ENCODE measurements around the gene MTERF4.

Gene MTERF4, protein sequence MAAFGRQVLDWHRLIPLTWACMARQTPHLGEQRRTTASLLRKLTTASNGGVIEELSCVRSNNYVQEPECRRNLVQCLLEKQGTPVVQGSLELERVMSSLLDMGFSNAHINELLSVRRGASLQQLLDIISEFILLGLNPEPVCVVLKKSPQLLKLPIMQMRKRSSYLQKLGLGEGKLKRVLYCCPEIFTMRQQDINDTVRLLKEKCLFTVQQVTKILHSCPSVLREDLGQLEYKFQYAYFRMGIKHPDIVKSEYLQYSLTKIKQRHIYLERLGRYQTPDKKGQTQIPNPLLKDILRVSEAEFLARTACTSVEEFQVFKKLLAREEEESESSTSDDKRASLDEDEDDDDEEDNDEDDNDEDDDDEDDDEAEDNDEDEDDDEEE

DNA sequence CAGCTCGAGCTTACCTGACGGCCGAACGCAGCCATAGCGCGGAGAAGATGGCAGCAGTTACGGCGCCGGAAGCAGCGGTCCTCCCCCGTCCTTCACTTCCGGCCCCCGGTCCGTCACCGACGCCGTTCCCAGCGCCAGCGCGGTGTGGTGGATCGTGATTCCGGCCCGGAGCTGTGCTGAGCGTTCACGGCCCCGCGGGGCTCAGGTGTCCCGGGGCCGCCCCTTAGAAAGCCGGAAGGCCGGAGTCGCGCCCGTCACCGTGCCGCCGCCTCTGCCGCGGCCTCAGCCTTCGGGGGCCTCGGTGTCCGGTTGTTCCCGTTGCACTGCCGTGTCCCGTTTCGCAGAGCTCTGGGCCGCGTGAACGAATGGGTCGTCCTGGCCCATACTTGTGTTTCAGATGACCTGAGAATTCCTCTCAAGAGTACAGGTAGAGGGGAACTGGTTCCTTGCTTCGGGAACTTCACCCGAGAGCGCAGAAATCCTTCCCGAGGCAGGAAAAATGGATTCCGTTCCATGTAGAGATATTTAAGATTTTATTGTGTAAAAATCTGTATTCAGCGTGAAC lies at the start of gene MTERF4:
TSS of gene MTERF4 (minus strand) at position 49 of the 565 bp plus-strand sequence. CDS start at position 35, 14 bp downstream.
- DNase-seq, result peak; percentile 93

DNA sequence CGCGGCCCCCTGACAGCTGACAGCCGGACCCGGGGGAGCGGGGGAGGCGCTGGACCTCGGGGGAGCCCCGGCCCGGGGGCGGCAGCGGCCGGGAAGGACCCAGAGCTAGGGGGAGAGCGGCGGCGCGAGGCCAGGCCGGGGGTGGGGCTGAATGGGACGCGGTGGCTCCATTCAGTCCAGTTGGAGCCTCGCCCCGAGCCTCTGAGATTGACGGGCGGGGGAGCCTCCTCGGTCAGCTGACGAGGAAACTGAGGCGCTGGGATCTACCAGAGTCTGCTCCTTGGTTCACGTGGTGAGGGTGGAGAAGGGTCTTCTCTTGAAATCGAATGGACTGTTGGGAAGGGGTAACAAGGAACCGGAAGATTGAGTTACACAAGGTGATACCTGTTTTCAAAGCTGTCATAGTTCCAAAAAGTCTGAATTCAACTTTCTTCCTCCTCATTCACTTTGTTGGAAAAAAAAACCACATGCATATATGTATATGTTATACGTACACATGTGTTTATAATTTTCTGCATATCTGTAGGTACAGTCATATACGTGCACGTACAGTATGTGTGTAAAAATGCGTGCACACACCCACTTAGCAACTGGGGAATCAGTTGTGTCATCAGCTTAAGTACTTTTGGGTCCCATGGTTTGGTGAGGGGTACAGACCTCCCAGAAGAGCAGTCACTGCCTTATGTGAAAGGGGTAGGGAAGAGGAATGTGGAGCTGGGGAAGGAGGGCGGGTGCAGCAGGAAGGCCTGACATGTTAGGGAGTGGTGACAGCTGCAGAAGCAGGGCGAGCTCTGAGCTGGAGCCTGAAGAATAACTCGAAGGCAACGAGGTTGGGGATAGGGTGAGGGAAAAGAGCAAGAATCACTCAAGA lies 48.8 kb upstream of the MTERF4 start:
- DNase-seq, result peak; percentile 28

DNA sequence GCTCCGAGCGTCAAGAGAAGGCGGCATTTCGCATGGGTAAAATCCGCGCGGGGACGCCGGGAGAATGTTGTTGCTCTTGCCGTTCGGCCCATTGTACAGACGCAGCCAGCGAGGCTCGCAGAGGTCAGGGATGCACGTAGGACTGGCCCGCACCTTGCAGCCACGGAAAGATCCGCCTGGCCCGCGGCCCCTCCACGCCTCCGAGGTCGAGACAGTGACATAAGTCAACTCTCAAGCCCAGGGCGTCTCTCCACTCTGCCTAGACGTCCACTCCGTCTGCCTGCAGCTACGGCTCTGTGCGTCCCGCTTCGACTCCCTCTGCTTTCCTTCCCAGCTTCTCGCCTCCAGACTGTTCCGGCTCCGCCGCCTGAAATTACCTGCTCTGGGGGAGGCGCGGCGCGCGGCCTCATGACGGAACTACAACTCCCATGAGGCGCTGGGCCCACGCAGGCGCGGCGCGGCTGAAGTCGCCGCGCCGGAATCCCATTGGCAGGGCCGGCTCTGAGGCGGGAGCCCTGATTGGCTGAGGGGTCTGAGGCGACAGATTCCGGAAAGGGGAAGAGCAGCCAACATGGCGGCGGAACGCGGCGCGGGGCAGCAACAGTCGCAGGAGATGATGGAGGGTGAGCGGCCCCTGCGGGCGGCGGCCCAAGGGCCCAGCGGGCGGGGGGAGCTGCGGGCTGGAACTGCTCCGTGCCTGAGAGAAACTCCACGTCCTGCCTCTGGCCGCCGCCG lies 48.0 kb upstream of the MTERF4 start, which contains the start of gene PPP1R7:
TSS of gene PPP1R7 (plus strand) at position 543 of the 735 bp plus-strand sequence. CDS start at position 572, 29 bp downstream.
- DNase-seq, result peak; percentile 97

DNA sequence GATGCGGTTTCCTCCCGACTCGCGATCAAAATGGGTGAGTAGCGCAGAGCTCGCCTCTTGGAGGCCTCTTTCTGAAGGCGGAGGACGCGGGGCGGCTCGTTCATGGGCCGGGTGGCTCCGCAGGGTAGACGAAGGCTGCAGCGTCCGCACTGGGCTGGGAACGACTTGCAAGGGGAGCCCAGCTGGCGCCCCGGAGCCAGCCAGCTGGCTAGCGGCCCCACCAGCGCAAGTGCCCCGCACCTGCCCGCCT lies 47.5 kb upstream of the MTERF4 start:
- no peak for DNase-seq

DNA sequence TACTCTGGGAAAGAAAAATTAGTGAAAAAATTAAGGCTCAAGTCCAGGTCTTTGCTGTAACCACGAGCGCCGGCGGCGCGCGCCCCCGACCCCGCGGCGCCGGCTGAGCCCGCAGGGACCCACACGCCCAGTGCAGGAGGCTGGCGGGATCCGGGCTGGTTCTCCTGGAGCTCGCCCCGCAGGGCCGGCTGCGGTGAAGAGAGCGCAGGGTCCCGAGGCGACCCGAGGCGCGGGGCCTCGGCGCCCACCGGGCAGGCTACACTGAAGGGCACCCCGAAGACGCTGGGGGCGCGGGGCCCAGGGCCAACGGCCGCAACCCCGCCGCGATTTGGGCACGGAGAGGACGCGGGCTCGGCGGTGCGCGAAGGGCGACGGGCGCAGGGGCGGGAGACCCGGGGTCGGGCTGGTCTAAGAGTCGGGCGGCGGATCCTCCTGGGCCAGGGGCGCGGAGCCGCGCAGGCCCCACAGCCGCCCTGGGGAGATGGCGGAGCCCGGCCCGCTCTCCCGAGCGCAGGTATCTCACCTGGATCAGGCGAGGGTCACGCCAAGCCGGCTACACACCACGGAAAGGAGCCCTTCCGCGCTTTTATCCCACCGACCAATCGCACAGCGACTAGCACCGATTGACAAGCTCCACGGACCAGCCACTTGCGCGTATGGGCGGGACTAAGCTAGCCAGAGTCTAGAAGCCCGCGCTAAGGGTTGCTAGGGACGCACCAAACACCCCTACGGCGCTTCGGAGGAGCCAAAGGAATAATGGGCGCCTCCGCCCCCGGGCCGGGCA lies 47.0 kb upstream of the MTERF4 start, which contains the start of gene PASK:
TSS of gene PASK (minus strand) at position 582 of the 784 bp plus-strand sequence. CDS start 6,440 bp downstream, outside the sequence.
- peak; percentile 99 for DNase-seq

DNA sequence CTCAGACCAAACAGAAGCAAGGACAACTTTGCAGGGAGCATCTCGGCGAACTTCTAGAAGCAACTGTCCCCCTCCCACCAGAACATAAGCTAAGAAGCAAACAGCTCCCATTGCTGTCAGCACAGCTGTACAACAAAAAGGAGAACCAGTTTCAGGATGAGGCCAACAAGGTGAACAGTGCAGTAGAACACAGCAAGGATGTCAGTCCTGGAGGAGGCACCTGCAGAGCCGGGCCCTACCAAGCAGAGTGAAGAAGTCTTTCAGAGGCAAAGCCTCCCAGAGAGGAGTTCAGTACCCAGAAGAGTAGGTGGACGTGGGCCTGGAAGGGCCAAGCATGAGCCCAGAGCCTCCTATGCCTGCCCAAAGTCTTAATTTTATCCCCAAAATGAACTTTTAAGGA lies 46.2 kb upstream of the MTERF4 start:
- peak; percentile 8 for DNase-seq

DNA sequence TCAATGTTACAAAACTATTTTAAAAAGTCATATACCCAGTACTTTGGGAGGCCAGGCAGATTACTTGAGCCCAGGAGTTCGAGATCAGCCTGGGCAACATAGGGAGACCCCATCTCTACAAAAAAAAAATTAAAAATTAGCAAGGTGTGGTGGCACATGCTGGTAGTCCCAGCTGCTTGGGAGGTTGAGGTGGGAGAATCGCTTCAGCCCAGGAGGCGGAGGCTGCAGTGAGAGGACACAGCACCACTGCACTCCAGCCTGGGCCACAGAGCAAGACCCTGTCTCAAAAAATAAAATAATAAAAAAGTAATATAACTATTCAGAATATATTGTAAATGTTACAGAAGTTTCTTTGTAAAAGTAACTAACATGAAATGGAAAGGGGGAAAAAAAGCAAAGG lies 45.2 kb upstream of the MTERF4 start:
- no peak for DNase-seq

DNA sequence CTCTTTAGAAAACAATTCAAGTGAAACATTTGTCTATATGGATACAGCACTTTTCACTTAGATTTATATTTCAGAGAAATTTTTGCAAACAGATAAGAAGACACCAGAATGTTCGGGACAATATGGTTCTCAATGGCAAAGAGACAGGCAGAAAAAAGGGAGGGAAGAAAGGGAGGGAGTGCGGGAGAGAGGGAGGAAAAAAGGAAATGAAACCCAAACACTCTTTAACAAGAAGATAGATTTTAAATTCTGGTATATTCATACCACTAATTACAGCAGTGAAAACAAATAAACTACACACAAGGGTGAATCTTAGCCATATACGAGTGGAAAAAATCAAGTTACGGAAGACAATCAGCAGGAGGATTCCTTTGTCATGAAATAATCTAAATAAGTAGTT lies 44.2 kb upstream of the MTERF4 start:
- no peak for DNase-seq

DNA sequence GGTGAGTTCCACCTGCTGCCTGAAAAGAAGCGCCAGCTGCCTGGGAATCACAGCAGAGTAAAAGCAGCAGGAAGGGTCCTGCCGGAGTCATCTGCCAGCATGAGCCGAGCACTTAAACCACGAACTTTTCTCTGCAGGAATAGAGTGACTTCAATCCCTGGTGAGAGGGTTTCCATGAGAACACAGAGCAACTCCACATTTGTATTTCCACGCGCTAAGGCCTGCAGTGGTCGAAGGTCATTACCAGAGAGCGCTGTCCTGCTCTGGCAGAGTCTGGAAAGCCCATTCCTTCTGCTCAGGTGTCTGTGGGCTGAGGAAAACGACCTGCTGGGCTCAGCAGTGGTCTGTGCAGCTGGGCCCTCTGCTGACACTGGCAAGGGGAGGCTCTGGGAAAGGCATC lies 40.5 kb upstream of the MTERF4 start:
- DNase-seq, result no peak

DNA sequence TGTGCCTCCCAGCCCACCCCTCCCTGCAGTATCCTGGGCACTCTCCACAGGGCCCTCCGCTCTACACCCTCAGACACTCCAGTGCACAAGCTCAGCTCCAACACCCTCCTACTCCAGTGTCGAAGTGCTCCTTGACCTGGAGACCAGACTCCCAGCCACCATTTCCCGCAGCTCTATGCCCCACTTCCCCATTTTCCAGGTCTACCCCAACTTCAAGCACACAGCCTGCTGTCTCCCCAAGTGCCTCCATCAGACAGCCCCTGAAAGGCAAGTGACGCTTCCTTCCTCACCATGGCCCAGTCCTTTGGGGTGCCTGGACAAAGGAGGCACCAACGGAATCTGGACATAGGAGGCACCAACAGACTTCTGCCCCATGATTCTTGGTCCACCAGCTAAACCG lies 40.0 kb upstream of the MTERF4 start:
- no peak for DNase-seq

DNA sequence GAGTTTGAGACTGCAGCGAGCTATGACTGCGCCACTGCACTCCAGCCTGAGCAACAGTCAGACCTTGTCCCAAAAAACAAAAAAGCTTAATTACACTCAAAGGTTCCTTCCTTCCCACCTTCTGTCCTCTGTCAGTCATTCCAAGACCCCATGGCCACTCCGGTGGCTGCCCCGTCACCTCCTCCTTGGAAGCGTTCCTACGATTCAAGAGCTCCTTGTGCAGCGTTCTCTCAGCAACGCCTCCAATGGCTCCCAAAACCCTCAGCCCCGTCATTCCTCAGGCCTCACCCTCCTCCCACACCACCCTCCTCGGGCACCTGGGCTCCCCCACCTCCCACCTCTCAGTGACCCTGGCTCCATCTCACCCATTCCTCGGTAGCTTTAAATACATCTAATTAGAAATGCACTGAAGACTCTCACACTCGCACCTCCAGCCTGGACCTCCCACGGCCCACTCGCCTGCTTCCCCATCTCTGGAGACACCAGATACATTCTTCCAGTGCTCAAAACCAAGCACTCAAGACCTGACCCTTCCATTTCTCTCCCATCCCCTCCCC lies 39.2 kb upstream of the MTERF4 start:
- no peak for DNase-seq

DNA sequence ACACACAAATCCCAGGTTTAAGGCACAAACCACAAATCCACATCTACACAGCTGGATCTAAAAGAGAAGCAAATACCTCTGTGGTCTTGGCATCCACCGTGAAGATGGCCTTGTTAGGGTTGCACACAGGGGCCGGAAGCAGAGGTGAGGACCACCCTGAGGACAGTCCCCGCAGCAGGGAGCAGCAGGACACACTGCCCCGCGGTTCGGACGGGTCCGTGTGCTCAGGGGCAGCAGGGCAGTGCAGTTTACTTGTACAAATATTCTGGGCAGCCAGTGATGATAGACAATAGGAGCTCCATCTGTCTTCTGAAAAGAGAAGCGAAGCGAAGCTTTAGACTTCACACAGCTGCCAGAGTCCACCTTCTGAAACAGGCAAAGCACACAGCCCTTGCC lies 38.4 kb upstream of the MTERF4 start:
- DNase-seq, result no peak

DNA sequence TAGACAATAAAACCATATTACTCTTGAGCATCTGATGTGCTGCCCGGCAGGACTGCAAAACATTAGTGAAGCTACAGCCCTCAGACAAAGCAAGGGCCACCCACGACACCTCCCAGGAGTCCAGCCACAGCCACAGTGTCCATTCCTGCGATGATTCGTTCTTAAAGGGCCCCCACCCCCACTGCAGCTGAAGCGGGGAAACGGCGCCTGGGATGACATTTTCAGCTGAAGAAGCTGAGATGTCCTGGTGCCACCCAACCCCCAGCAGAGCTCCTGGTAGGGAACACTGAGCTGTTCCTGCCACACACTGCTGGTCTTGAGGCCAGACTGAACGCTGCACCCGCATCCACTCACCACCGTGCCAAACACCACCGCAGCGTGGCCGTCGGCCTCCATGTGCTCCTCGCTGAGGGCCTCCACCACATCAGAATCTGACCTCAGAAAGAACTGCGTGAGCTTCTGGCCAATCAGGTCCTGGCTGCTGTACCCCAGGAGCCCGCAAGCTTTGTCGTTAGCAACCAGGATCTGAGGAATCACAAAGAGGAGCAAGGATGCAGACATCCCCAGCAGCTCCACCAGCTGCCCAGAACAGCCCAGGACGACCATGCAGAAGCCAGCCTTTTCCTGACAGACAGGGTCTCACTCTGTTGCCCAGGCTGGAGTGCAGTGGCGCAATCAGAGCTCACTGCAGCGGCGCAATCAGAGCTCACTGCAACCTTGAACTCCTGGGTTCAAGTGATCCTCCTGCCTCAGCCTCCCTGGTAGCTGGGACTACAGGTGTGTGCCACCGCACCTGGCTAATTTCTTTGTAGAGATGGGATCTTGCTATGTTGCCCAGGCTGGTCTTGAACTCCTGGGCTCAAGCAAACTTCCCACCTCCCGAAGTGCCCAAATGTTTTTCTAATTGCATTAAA lies 37.7 kb upstream of the MTERF4 start:
- DNase-seq, result no peak

DNA sequence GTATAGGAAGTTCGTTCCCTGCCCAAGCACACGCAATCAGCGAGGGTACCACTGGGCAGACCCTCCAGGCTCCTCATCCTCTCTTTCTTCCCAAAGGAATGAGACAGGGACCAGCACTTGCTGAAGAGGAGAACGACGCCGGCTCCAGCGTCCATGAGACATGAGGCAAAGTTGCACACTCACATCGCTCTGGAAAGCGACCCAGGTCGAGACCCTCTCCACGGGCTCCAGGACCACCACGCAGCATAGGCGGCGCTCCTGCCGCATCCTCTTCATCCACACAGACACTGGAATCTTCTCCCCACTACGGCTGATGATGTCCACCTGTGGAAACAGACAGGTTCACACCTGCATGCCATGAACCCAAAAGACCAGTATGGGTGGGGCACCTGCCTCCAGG lies 36.4 kb upstream of the MTERF4 start:
- DNase-seq, result no peak

DNA sequence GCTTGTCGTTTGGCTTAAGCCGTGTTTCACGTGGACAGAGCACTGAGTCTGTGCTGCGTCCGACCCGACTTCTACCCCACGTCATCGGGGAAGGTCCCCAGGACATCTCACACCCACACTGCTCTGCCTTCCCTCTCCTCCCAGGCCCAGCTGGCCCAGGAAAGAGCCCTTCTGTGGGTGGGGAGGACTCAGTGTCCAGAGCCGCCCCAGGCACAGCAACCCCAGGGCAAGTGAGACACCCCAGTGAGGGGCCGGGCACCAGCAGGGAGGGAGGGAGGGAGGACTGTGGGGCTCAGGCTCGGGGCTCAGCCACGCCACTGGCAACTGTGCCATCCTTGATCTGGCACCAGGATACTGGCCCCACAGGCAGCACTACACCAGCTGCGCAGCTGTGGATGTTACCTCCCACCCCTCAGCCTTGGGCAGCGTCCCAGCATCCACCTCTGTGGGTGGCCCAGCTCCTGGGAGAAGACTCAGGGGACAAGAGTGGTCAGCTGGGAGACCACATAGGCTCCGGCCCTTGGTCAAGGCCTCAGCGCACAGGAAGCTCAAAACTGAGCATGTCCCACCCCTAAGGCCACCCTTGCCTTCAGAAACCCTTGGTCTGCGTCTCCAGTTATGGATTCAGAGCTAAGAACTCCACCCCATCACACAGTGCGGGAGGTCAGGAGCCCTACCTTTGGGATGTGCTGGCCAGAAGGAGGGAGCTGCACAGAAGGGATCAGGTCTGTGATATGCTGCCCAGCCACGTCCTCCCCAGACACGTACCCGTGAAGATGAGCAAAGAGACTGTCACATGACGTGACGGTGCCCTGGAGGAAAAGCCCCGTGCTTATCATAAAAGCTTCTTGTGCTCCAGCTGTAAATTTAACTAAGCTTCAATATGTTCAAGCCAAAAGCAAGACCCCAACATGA lies 35.4 kb upstream of the MTERF4 start:
- DNase-seq, result no peak

DNA sequence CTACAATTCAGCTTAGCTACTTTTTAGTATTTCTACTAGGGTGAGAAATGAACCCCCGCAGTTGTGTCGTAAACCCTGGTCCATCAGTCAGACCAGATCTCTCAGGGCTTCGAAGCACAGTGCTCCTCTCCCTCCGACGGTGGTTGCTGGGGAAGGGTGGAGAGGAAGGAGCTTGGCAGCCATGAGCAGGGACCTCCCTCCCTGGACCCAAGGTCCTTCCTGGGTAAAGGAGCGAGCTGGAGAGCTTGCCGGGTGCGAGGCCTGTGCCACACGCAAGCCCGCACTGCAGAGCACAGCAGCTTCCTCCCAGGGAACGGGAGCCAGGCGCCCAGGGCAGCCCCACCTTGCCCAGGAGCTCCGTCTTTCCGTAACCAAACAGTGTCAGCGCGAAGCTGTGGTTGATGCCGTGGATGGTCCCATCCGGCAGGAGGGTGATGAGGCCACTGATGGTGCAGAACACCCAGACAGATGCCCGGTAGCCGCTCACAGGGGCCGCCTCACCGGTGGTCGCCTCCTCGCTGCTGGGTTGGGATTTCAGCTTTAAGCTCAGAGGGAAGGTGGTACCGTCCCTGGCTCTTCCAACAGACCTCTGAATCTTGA lies 34.7 kb upstream of the MTERF4 start:
- no peak for DNase-seq

DNA sequence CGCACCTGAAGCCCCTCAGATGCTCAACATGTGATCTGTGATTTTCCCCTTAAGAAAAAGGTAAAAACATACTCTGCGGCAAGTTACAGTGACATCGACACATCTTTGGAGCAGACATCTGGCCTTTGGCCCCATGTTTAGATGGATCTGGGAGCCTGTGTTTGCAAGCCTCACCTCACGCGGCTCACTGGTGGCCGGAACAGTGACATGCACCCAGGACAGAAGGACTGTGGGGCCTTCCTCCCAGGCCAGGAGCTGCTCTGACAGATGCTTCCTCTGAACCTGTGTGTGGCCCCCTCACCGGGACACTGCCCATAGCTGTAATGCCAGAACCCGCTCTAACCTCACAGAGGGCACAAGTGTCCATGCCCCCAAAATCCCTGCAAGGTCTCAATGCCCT lies 34.1 kb upstream of the MTERF4 start:
- DNase-seq, result no peak

DNA sequence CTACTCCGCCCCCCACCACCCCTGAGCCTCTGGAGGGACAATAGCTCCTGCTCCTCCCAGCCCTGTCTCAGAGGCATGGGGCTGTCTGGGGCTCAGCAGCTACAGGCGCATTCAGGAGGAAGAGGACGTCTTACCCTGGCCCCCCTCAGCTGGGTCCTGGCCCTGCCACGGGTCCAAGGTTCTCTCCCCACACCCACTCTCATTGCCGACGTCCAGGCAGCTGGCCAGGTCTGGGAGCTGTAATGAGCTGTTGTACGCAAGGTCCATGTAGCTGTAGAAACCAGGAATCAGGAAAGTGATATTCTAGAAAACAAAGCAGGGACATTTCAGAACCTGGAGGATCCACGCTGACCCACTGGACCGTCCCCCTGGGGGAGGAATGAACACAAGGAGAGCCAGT lies 33.6 kb upstream of the MTERF4 start:
- DNase-seq, result no peak

DNA sequence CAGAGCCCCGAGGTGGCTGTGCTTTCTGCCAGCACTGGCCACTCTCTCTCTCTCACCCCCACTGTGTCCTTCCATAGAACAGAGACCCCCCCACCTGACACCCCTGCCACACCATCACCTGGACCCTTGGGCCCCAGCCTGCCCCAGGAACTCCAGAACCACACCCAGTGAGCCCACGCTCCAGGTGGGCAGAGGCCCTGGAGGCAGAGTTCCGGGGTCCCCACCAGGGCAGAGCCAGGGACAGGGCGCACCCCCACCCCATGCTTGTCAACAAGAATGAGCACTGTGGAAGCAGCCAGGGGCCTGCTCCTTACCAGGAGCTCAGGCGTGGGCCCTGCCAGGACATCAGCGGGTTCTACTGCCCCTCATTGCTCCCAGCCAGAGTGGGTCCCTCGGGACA lies 32.6 kb upstream of the MTERF4 start:
- no peak for DNase-seq
